Epithelial cell of prostate (primary cell): ENCODE results near the gene OMP.

Experiments
- DNase-seq: peaks from one replicate; pipeline ENCODE4 v3.0.0-alpha.2; 2011; ENCODE audit warnings: low read depth, low spot score
- H3K27ac ChIP-seq: fragments of 450-650 bp; 2 replicates; pipeline ENCODE4 v1.5.1; 2017; ENCODE audit warnings: mild to moderate bottlenecking

The OMP gene

DNA sequence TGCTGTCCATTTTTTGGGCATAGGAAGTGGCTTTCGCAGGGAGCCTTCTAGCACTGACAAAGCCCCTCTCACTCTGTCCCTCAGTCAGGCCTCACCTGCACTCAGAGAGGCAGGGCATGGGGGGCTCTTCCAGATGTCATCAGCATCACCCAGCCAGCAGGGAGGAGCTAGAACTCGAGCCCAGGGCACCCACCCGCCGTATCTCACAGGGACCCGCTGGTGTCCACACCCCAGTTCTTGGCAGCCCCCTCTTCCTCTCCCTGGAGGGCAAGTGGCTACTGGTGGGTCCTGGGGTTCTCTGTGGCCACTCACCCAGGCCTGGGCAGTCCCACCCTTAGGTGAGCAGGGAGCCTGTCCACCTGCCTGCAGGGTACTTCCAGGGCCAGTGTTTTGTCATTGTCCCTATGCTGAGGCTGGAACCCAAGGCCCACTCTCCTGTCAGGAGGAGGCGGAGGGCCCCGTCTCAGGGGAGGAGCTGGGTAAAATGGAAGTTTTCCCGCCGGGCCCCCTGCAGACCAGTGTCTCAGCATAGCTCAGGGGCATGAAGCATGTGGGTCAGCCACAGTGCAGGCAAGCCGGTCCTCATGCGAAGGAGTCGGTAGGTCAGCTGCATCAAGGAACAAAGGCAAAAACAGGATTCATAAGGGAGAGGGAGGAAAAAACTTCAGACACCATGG, 47.2 kb downstream of the OMP start:
- DNase-seq = no peak
- no peak overlapping the region for H3K27ac ChIP-seq

DNA sequence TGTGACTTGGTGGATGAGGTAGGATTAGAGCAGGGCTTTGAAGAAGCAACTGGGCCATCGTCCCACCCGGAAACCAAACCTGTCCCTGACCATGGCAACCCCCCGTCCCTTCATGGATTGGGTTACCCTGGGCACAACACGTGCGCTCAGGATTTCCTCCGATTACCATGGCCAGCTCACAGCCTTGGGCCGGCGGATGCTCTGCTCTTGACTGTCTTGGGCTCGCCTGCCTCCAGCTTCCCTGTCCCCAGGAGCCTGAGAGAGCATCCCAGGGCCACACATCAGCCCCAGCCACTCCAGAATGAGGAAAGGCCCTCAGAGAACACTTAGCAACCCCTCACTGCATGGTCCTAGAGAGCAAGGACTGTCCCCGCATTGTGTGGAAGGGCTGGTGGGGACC, 48.2 kb downstream of the OMP start:
- H3K27ac ChIP-seq = no peak overlapping the region
- DNase-seq = no peak

DNA sequence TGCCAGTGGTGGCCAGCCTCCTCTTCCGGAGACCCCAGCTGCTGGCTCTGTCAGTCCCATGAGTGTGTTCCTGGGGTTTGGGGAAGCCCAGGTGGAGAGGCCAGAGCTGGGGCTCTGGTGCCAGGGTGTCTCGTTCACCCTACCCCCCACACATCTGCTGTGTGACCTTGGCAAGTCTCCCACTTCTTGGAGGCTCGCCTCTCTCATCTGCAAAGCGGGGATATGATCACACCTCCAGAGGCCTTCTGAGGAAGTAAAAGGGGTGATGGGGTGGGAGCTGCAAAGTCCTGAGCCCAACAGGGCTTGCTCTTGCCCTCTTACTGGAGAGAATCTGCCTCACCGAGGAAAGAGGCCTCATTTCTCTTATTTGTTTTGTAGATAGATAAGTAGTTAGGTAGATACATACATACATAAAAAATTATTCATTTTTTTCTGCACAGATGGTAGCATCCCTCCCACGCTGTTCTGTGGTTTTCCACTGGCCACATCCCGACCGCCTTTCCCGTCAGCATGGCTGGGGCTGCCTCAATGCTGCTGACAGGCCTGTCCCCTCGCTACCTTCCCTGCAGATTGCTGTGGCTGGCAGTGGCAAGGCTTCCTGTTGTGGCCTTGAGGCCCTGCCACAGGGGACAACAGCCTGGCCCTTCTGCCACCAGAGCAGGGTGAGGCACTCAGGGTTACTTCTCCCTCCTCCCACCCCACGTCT, 49.3 kb downstream of the OMP start:
- no peak overlapping the region for H3K27ac ChIP-seq
- no peak for DNase-seq

DNA sequence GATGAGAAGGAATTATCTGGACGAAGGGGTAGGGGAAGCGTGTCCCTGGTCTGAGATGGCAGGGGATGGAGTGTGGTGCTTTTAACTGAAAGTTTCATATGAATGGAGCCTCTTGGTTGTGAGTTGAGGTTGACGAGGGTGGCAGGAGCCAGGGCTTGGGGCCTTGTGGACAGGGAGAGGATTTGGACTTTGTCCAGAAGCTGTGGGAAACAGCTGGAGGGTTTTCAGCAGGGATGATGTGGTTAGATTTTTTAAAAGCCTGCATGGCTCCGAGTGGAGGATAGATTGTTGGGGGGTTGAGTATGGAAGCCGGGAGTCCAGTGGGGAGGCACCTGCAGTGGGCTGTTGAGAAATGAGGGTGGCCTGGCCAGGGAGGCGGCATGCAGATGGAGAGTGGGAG, 50.2 kb downstream of the OMP start:
- H3K27ac ChIP-seq = no peak overlapping the region
- no peak for DNase-seq
